Panc1 (cell line): ENCODE measurements around the gene ABCC1. TPM values are rescaled to one million over a fixed set of nuclear protein-coding genes. Genes with fewer than 3 reads are reported as not detected.

Experiments used
- ATAC-seq: fragments of 200-7000 bp; cut with Tn5 transposase; 2 replicates; pipeline ENCODE4 v1.9.1; 2020; ENCODE audit warnings: mild to moderate bottlenecking, moderate library complexity
- BruUV-seq: library from RNA; stranded (reverse); fragments of 400-500 nt; replicated peaks from 2 replicates; lab custom pipeline; 2021; lab: Mats Ljungman, UMichigan
- CTCF ChIA-PET: fragments of 300-600 bp; sonication (Branson Sonifier 250); formaldehyde crosslinking; loops from one replicate; lab custom pipeline; 2022; ENCODE audit warnings: antibody characterized with exemption; lab: Charles Lee
- POLR2A ChIA-PET: fragments of 300-600 bp; sonication (Branson Sonifier 250); formaldehyde crosslinking; loops from one replicate; lab custom pipeline; 2022; ENCODE audit warnings: antibody characterized with exemption; lab: Charles Lee
- DNase-seq: peaks from one replicate; pipeline ENCODE4 v3.0.0-alpha.2; 2010; ENCODE audit warnings: low read depth, low spot score
- H3K27ac ChIP-seq: 2 replicates; pipeline ENCODE4 v1.5.1; 2011; ENCODE audit warnings: mild to moderate bottlenecking, low read length, inconsistent platforms
- H3K27me3 ChIP-seq: fragments of 200-500 bp; sonication (Bioruptor generic); 2 replicates; pipeline ENCODE4 v1.6.0; 2014; ENCODE audit warnings: low read length, inconsistent platforms; ENCODE audit not compliant: control insufficient read depth, insufficient read depth
- H3K36me3 ChIP-seq: fragments of 200-500 bp; sonication (Bioruptor generic); 2 replicates; pipeline ENCODE4 v1.5.1; 2014; ENCODE audit warnings: inconsistent platforms, mild to moderate bottlenecking, low read length, moderate library complexity; ENCODE audit not compliant: control insufficient read depth, insufficient read depth
- H3K4me1 ChIP-seq: 2 replicates; pipeline ENCODE4 v1.5.1; 2011; ENCODE audit warnings: inconsistent platforms, mild to moderate bottlenecking, low read length, moderate library complexity; ENCODE audit not compliant: control insufficient read depth, insufficient read depth
- H3K4me3 ChIP-seq, 2 experiments: 2 replicates each; pipeline ENCODE4 v1.5.1; 2011 to 2012; ENCODE audit warnings: low read depth in 2 of 2, low read length in 2 of 2, mild to moderate bottlenecking in 2 of 2, inconsistent platforms in 1 of 2, moderate library complexity in 1 of 2
- H3K9me3 ChIP-seq: fragments of 200-500 bp; sonication (Bioruptor generic); 2 replicates; pipeline ENCODE4 v1.5.1; 2014; ENCODE audit warnings: low read depth, mild to moderate bottlenecking, inconsistent platforms, low read length, moderate library complexity; ENCODE audit not compliant: control insufficient read depth, insufficient read depth
- POLR2AphosphoS5 ChIP-seq: IDR thresholded peaks from 2 replicates; pipeline ENCODE4 v1.6.1; 2012; ENCODE audit warnings: mild to moderate bottlenecking, low read depth, low read length, moderate library complexity
- SIN3A ChIP-seq: IDR thresholded peaks from 2 replicates; pipeline ENCODE4 v1.6.1; 2012; ENCODE audit warnings: low read depth, mild to moderate bottlenecking, low read length, moderate library complexity, borderline replicate concordance; ENCODE audit not compliant: insufficient read depth
- TCF7L2 ChIP-seq: IDR thresholded peaks from 2 replicates; pipeline ENCODE4 v1.6.1; 2011; ENCODE audit warnings: mild to moderate bottlenecking, low read depth, low read length, inconsistent platforms
- in situ Hi-C: cut with HindIII; loops from 2 replicates; pipeline ENCODE4 v1.10.0; 2016; ENCODE audit warnings: low sequenced_read_pairs, low pct_unique_long_range_greater_than_20kb
- intact Hi-C: fragments of 100-400 bp; cut with micrococcal nuclease; formaldehyde crosslinking; loops from one replicate; pipeline ENCODE4 v1.10.0; 2022; ENCODE audit not compliant: unreplicated experiment
- total RNA-seq: library from RNA; stranded (reverse); gene quantifications from one replicate; pipeline ENCODE4 v1.2.1, GENCODE V29; 2021; ENCODE audit not compliant: unreplicated experiment
- TF ChIP-seq, protein P1 (sequence below), 2 experiments: IDR thresholded peaks; 2 replicates each; pipeline ENCODE4 v1.6.1; 2011 to 2012; ENCODE audit warnings: low read depth in 2 of 2, control low read depth in 1 of 2, low read length in 1 of 2, mild to moderate bottlenecking in 1 of 2, moderate library complexity in 1 of 2; ENCODE audit not compliant: insufficient read depth in 1 of 2
- TF ChIP-seq, protein P2 (sequence below): fragments of 450-650 bp; IDR thresholded peaks from 2 replicates; pipeline ENCODE4 v1.5.1; 2017; ENCODE audit warnings: mild to moderate bottlenecking

The ABCC1 gene
- total RNA-seq, 1 experiment from 2014 or later, result 296 TPM

DNA sequence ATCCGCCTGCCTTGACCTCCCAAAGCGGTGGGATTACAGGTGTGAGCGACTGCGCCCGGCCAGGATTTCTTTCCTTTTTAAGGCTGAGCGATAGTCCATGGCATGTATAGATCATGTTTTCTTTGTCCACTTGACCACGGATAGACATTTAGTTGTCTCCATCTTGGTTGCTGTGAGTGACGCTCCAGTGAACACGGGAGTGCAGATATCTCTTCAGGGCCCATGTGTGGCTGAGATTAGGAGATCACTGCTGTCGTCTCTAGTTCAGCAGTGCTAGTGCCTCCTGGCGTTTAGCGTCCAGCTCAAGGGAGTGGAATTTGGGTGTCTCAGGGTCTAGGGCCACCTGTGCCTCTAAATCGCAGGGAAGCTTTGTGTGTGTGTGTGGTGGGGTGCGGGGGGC lies 41.5 kb downstream of the ABCC1 start:
- H3K27me3 ChIP-seq, result no peaks in the 10 kb centered on the region
- no peak overlapping the region for H3K4me3 ChIP-seq
- H3K9me3 ChIP-seq, result no peaks in the 10 kb centered on the region
- ChIA-PET CTCF (interaction anchor here (0.6 to 1.0 kb wide), 2 partner anchors 30 to 116 kb away, joined by 4 to 8 read pairs; no protein-coding TSS in a partner anchor), POLR2A (interaction anchor here (0.6 kb wide), 1 partner anchor 167 kb away, joined by 3 read pairs; no protein-coding TSS in a partner anchor)
- peak overlapping the region; percentile 97 for H3K27ac ChIP-seq
- in situ Hi-C loops (no loop called here), intact Hi-C loops (loop anchor here (5.0 to 10.0 kb wide), 2 partner anchors 39 to 116 kb away; no protein-coding TSS in a partner anchor)
- H3K36me3 ChIP-seq, result no peaks in the 10 kb centered on the region; the same call in 1 of the 2 replicates
- BruUV-seq, result no TSS peak
- ATAC-seq, result no peak
- TF ChIP-seq TCF7L2 (no peak), POLR2AphosphoS5 (no peak), SIN3A (no peak)
- TF ChIP-seq, protein P1, sequence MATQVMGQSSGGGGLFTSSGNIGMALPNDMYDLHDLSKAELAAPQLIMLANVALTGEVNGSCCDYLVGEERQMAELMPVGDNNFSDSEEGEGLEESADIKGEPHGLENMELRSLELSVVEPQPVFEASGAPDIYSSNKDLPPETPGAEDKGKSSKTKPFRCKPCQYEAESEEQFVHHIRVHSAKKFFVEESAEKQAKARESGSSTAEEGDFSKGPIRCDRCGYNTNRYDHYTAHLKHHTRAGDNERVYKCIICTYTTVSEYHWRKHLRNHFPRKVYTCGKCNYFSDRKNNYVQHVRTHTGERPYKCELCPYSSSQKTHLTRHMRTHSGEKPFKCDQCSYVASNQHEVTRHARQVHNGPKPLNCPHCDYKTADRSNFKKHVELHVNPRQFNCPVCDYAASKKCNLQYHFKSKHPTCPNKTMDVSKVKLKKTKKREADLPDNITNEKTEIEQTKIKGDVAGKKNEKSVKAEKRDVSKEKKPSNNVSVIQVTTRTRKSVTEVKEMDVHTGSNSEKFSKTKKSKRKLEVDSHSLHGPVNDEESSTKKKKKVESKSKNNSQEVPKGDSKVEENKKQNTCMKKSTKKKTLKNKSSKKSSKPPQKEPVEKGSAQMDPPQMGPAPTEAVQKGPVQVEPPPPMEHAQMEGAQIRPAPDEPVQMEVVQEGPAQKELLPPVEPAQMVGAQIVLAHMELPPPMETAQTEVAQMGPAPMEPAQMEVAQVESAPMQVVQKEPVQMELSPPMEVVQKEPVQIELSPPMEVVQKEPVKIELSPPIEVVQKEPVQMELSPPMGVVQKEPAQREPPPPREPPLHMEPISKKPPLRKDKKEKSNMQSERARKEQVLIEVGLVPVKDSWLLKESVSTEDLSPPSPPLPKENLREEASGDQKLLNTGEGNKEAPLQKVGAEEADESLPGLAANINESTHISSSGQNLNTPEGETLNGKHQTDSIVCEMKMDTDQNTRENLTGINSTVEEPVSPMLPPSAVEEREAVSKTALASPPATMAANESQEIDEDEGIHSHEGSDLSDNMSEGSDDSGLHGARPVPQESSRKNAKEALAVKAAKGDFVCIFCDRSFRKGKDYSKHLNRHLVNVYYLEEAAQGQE (IDR thresholded peaks at IDR 0.05; ENCODE audit: insufficient read depth in 1 of 2, low read depth in 2 of 2, low read length in 1 of 2), result no peak
- TF ChIP-seq, protein P2, sequence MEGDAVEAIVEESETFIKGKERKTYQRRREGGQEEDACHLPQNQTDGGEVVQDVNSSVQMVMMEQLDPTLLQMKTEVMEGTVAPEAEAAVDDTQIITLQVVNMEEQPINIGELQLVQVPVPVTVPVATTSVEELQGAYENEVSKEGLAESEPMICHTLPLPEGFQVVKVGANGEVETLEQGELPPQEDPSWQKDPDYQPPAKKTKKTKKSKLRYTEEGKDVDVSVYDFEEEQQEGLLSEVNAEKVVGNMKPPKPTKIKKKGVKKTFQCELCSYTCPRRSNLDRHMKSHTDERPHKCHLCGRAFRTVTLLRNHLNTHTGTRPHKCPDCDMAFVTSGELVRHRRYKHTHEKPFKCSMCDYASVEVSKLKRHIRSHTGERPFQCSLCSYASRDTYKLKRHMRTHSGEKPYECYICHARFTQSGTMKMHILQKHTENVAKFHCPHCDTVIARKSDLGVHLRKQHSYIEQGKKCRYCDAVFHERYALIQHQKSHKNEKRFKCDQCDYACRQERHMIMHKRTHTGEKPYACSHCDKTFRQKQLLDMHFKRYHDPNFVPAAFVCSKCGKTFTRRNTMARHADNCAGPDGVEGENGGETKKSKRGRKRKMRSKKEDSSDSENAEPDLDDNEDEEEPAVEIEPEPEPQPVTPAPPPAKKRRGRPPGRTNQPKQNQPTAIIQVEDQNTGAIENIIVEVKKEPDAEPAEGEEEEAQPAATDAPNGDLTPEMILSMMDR, result no peak
- DNase-seq, result no peak
- H3K4me1 ChIP-seq, result peaks cover 91% of the 10 kb centered on the region

DNA sequence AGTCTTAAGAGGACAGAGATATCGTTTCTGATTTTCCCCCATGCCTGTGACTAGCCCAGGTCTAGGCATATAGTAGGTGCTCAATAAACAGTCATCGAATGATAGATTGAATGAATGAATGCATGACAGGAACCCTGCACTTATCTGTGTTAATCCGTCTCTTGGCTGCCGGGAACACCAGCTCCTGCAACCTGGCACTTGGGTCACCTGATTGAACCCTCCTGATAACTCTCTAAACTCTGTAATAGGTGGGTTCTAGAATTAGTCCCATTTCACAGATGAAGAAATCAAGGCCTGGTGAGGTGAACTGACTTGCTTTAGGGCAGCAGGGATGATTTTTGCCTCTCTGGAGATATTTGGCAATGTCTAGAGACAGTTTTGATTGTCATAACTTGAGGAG lies 43.7 kb downstream of the ABCC1 start:
- ChIA-PET POLR2A (no interaction called here), CTCF (no interaction called here)
- BruUV-seq, result no TSS peak
- ATAC-seq, result no peak
- no peak overlapping the region for H3K4me3 ChIP-seq
- no peak for TF ChIP-seq POLR2AphosphoS5
- DNase-seq, result no peak
- H3K9me3 ChIP-seq, result no peaks in the 10 kb centered on the region
- intact Hi-C loops, result loop anchor here (5.0 to 10.0 kb wide), 2 partner anchors 41 to 118 kb away; no protein-coding TSS in a partner anchor
- in situ Hi-C loops, result no loop called here
- peak overlapping the region; percentile 97 for H3K27ac ChIP-seq
- H3K36me3 ChIP-seq, result no peaks in the 10 kb centered on the region; the same call in 1 of the 2 replicates
- H3K27me3 ChIP-seq, result no peaks in the 10 kb centered on the region
- peaks cover 96% of the 10 kb centered on the region for H3K4me1 ChIP-seq

DNA sequence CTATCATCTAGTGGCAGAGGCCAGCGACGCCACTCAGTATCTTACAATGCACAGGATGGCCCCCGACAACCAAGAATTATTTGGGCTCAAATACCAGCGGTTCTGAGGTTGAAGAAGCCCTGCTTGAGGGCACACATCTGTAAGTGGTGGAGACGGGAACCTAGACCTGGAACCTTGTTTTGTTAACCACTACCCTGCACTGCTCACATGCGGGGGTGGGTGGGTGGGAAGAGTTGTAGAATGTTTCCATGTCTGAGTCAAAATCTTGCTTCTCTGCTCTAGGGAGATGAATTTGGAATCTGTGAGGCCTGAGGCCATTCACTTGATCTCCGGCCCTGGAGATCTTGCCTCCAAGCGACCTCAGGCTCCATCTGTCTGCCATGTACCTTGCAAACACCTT lies 44.1 kb downstream of the ABCC1 start:
- Histone ChIP-seq H3K27me3 (no peaks in the 10 kb centered on the region), H3K4me1 (peaks cover 96% of the 10 kb centered on the region), H3K36me3 (no peaks in the 10 kb centered on the region; the same call in 1 of the 2 replicates), H3K27ac (peak overlapping the region; percentile 99), H3K4me3 (no peak overlapping the region), H3K9me3 (no peaks in the 10 kb centered on the region)
- no peak for TF ChIP-seq SIN3A
- TF ChIP-seq TCF7L2, result no peak
- no peak for TF ChIP-seq POLR2AphosphoS5
- TF ChIP-seq, protein P1 (IDR thresholded peaks at IDR 0.05; ENCODE audit: insufficient read depth in 1 of 2, low read depth in 2 of 2, low read length in 1 of 2), result no peak
- TF ChIP-seq, protein P2, result no peak
- intact Hi-C loops, result loop anchor here (5.0 to 10.0 kb wide), 2 partner anchors 41 to 119 kb away; no protein-coding TSS in a partner anchor
- no TSS peak for BruUV-seq
- DNase-seq (no peak), ATAC-seq (no peak)
- in situ Hi-C loops, result no loop called here
- CTCF ChIA-PET, result no interaction called here
- POLR2A ChIA-PET, result no interaction called here
